Activated CD8-positive, alpha-beta T cell treated with anti-CD3 and anti-CD28 coated beads for 36 hours (primary cell): ENCODE data around the gene CDK13. TPM values are rescaled to one million over a fixed set of nuclear protein-coding genes. Genes with fewer than 3 reads are reported as not detected.

ENCODE experiments used
- ATAC-seq: fragments of 200-7000 bp; cut with Tn5 transposase; one replicate; pipeline ENCODE4 v1.10.0; 2021; ENCODE audit warnings: mild to moderate bottlenecking, moderate library complexity
- CTCF ChIA-PET: fragments of 350-600 bp; sonication (Branson Sonifier 250); formaldehyde crosslinking; loops from one replicate; lab custom pipeline; 2021; ENCODE audit warnings: antibody characterized with exemption; lab: Charles Lee
- POLR2A ChIA-PET: fragments of 350-600 bp; sonication (Branson Sonifier 250); formaldehyde crosslinking; loops from one replicate; lab custom pipeline; 2021; ENCODE audit warnings: antibody characterized with exemption; lab: Charles Lee
- DNase-seq: peaks from one replicate; pipeline ENCODE4 v3.0.0-alpha.2; 2020
- H3K27ac Mint-ChIP-seq: one replicate; pipeline ENCODE4 v1.8.0; 2021; ENCODE audit warnings: mild to moderate bottlenecking, mixed read lengths
- H3K27me3 Mint-ChIP-seq: one replicate; pipeline ENCODE4 v1.8.0; 2021; ENCODE audit warnings: mixed read lengths
- H3K36me3 Mint-ChIP-seq: one replicate; pipeline ENCODE4 v1.8.0; 2021; ENCODE audit warnings: low read depth, mixed read lengths
- H3K4me1 Mint-ChIP-seq: one replicate; pipeline ENCODE4 v1.8.0; 2021; ENCODE audit warnings: low read depth, mixed read lengths
- H3K4me3 Mint-ChIP-seq: one replicate; pipeline ENCODE4 v1.8.0; 2021; ENCODE audit warnings: mild to moderate bottlenecking, moderate library complexity, mixed read lengths
- H3K9me3 Mint-ChIP-seq: one replicate; pipeline ENCODE4 v1.8.0; 2021; ENCODE audit warnings: mixed read lengths
- intact Hi-C: fragments of 100-400 bp; cut with micrococcal nuclease; formaldehyde crosslinking; loops from one replicate; pipeline ENCODE4 v1.10.0; 2022
- total RNA-seq, 2 experiments: library from RNA; stranded (reverse); gene quantifications; one replicate each; pipeline ENCODE4 v1.2.3, GENCODE V29; 2021
- TF ChIP-seq, protein P1 (sequence below): fragments of 200-600 bp; IDR thresholded peaks from one replicate; pipeline ENCODE4 v1.8.0; 2022; ENCODE audit warnings: antibody characterized with exemption, mild to moderate bottlenecking

Gene CDK13
- total RNA-seq, 2 experiments from 2014 or later: 31.6 to 32.2 TPM

GRCh38 chr7:39952374-39952773, 2.3 kb downstream of the CDK13 start:
- POLR2A ChIA-PET: interaction anchor here (0.6 to 1.7 kb wide), 6 partner anchors 12 to 88 kb away, joined by 3 to 5 read pairs (median 3); no protein-coding TSS in a partner anchor
- Mint-ChIP-seq H3K9me3 (no peaks in the 10 kb centered on the region), H3K36me3 (peaks cover 21% of the 10 kb centered on the region), H3K4me3 (peak overlapping the region; percentile 92), H3K27me3 (no peaks in the 10 kb centered on the region), H3K27ac (peak overlapping the region; percentile 93), H3K4me1 (peaks cover 48% of the 10 kb centered on the region)
- TF ChIP-seq, protein P1, sequence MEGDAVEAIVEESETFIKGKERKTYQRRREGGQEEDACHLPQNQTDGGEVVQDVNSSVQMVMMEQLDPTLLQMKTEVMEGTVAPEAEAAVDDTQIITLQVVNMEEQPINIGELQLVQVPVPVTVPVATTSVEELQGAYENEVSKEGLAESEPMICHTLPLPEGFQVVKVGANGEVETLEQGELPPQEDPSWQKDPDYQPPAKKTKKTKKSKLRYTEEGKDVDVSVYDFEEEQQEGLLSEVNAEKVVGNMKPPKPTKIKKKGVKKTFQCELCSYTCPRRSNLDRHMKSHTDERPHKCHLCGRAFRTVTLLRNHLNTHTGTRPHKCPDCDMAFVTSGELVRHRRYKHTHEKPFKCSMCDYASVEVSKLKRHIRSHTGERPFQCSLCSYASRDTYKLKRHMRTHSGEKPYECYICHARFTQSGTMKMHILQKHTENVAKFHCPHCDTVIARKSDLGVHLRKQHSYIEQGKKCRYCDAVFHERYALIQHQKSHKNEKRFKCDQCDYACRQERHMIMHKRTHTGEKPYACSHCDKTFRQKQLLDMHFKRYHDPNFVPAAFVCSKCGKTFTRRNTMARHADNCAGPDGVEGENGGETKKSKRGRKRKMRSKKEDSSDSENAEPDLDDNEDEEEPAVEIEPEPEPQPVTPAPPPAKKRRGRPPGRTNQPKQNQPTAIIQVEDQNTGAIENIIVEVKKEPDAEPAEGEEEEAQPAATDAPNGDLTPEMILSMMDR: no peak
- no peak for ATAC-seq
- intact Hi-C loops: loop anchor here (5.0 kb wide), 1 partner anchor 35 kb away; no protein-coding TSS in a partner anchor
- CTCF ChIA-PET: interaction anchor here (1.0 to 4.1 kb wide), 8 partner anchors 12 to 100 kb away, joined by 3 to 24 read pairs (median 6); no protein-coding TSS in a partner anchor
- DNase-seq: no peak

GRCh38 chr7:39952803-39953202, 2.7 kb downstream of the CDK13 start:
- Mint-ChIP-seq H3K4me1 (peaks cover 49% of the 10 kb centered on the region), H3K9me3 (no peaks in the 10 kb centered on the region), H3K4me3 (peak overlapping the region; percentile 92), H3K36me3 (peaks cover 22% of the 10 kb centered on the region), H3K27me3 (no peaks in the 10 kb centered on the region), H3K27ac (peak overlapping the region; percentile 87)
- intact Hi-C loops: loop anchor here (5.0 kb wide), 1 partner anchor 34 kb away; no protein-coding TSS in a partner anchor
- ChIA-PET POLR2A (interaction anchor here (0.6 to 1.7 kb wide), 3 partner anchors 11 to 35 kb away, joined by 3 to 5 read pairs (median 5); no protein-coding TSS in a partner anchor), CTCF (interaction anchor here (1.3 to 4.1 kb wide), 5 partner anchors 11 to 100 kb away, joined by 4 to 24 read pairs (median 7); no protein-coding TSS in a partner anchor)
- no peak for ATAC-seq
- no peak for DNase-seq
- TF ChIP-seq, protein P1: no peak

DNA sequence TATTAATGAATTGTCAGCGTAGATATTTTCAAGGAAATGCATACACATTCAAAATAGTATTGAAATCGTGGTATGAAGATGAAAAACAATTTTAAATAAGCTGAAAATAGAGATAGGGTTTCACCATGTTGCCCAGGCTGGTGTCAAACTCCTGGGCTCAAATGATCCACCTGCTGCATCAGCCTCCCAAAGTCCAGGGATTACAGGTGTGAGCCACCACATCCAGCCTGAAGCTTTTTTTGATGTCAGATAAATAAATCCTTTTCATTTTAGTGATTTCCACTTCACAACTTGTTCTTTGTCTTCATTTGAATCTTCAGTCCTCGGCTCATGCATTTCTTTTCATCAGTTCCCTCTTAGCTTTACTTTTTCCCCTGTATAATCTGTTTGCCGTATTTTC, 4.6 kb downstream of the CDK13 start:
- ATAC-seq (no peak), DNase-seq (no peak)
- no peak overlapping the region for H3K27ac Mint-ChIP-seq
- ChIA-PET POLR2A (interaction anchor here (0.7 to 0.9 kb wide), 2 partner anchors 12 to 13 kb away, joined by 3 to 4 read pairs; no protein-coding TSS in a partner anchor), CTCF (interaction anchor here (1.2 to 4.6 kb wide), 4 partner anchors 11 to 98 kb away, joined by 4 to 36 read pairs (median 14); no protein-coding TSS in a partner anchor)
- no peaks in the 10 kb centered on the region for H3K9me3 Mint-ChIP-seq
- H3K36me3 Mint-ChIP-seq: peaks cover 22% of the 10 kb centered on the region
- H3K4me1 Mint-ChIP-seq: peaks cover 55% of the 10 kb centered on the region
- H3K27me3 Mint-ChIP-seq: no peaks in the 10 kb centered on the region
- TF ChIP-seq, protein P1: no peak
- intact Hi-C loops: loop anchor here (5.0 kb wide), 1 partner anchor 33 kb away; no protein-coding TSS in a partner anchor
- peak overlapping the region; percentile 35 for H3K4me3 Mint-ChIP-seq

DNA sequence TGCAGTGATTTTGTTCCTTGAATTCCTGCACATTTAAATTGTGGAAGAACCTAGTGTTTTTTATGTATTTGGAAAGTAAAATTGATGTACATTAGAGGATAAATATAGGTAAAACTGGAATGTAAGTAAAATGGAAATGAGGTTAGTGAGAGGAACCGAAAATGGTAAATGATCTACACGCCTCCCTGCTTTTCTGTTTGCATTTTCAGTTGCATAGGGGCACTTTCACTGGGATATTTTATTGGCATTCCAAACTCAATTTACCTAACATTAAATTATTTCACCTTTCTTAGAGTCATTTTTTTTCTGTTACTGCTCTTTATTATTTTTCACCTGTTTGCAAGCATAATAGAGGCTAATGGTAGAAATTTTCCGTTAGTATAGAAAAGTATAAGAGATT, 8.0 kb downstream of the CDK13 start:
- Mint-ChIP-seq H3K4me1 (peaks cover 73% of the 10 kb centered on the region), H3K27me3 (no peaks in the 10 kb centered on the region), H3K27ac (no peak overlapping the region), H3K36me3 (peaks cover 24% of the 10 kb centered on the region), H3K4me3 (no peak overlapping the region), H3K9me3 (peaks cover 3% of the 10 kb centered on the region)
- ChIA-PET CTCF (interaction anchor here (1.0 to 4.6 kb wide), 6 partner anchors 20 to 177 kb away, joined by 3 to 36 read pairs (median 9); partner anchors contain the start of genes MPLKIP and SUGCT), POLR2A (interaction anchor here (0.8 kb wide), 1 partner anchor 10 kb away, joined by 3 read pairs; no protein-coding TSS in a partner anchor)
- intact Hi-C loops: no loop called here
- no peak for DNase-seq
- no peak for ATAC-seq
- TF ChIP-seq, protein P1: no peak
